CD8-positive, alpha-beta memory T cell (primary cell): ENCODE data around the gene DIPK1A. TPM values are rescaled to one million over a fixed set of nuclear protein-coding genes. Genes with fewer than 3 reads are reported as not detected.

Experiments
- CTCF ChIA-PET: fragments of 350-600 bp; sonication (Branson Sonifier 250); formaldehyde crosslinking; loops from one replicate; lab custom pipeline; 2021; ENCODE audit warnings: antibody characterized with exemption; lab: Charles Lee
- POLR2A ChIA-PET: fragments of 350-600 bp; sonication (Branson Sonifier 250); formaldehyde crosslinking; loops from one replicate; lab custom pipeline; 2021; ENCODE audit warnings: antibody characterized with exemption; lab: Charles Lee
- DNase-seq, 5 donors: peaks; one replicate each; pipeline versions ENCODE4 v3.0.0 to v3.0.0-alpha.2; 2020 to 2022; ENCODE audit warnings: mixed read lengths in 1 of 5
- H3K27ac ChIP-seq: one replicate; pipeline ENCODE4 v1.7.0; 2013; ENCODE audit warnings: low read depth, mild to moderate bottlenecking, low read length, moderate library complexity
- H3K27me3 ChIP-seq: 2 replicates; pipeline ENCODE4 v1.7.0; 2013; ENCODE audit warnings: low read length, mild to moderate bottlenecking; ENCODE audit not compliant: insufficient read depth, poor library complexity, severe bottlenecking
- H3K36me3 ChIP-seq: 2 replicates; pipeline ENCODE4 v1.7.0; 2013; ENCODE audit warnings: mild to moderate bottlenecking, low read length, moderate library complexity; ENCODE audit not compliant: insufficient read depth
- H3K4me1 ChIP-seq: 2 replicates; pipeline ENCODE4 v1.7.0; 2013; ENCODE audit warnings: mild to moderate bottlenecking, low read length, moderate library complexity; ENCODE audit not compliant: insufficient read depth
- H3K4me3 ChIP-seq: 2 replicates; pipeline ENCODE4 v1.7.0; 2013; ENCODE audit warnings: mild to moderate bottlenecking, low read length
- H3K9me3 ChIP-seq: 2 replicates; pipeline ENCODE4 v1.7.0; 2013; ENCODE audit warnings: mild to moderate bottlenecking, low read length
- H3K27ac Mint-ChIP-seq, 8 donors: one replicate each; pipeline ENCODE4 v1.8.0; 2020 to 2021; ENCODE audit warnings: mixed read lengths in 8 of 8, mild to moderate bottlenecking in 6 of 8, inconsistent platforms in 3 of 8, moderate library complexity in 3 of 8
- H3K27me3 Mint-ChIP-seq, 2 donors: one replicate each; pipeline ENCODE4 v1.8.0; 2020 to 2021; ENCODE audit warnings: mixed read lengths in 2 of 2, mild to moderate bottlenecking in 1 of 2, moderate library complexity in 1 of 2
- H3K36me3 Mint-ChIP-seq, 3 donors: one replicate each; pipeline ENCODE4 v1.8.0; 2020 to 2021; ENCODE audit warnings: mixed read lengths in 3 of 3, inconsistent platforms in 1 of 3, mild to moderate bottlenecking in 1 of 3
- H3K4me1 Mint-ChIP-seq, 3 donors: one replicate each; pipeline ENCODE4 v1.8.0; 2020 to 2021; ENCODE audit warnings: mixed read lengths in 3 of 3, inconsistent platforms in 1 of 3, mild to moderate bottlenecking in 1 of 3
- H3K4me3 Mint-ChIP-seq, 7 donors: one replicate each; pipeline ENCODE4 v1.8.0; 2020 to 2021; ENCODE audit warnings: mixed read lengths in 7 of 7, mild to moderate bottlenecking in 6 of 7, moderate library complexity in 4 of 7, inconsistent platforms in 2 of 7
- H3K9me3 Mint-ChIP-seq, 5 donors: one replicate each; pipeline ENCODE4 v1.8.0; 2020 to 2022; ENCODE audit warnings: mixed read lengths in 5 of 5, mild to moderate bottlenecking in 3 of 5, moderate library complexity in 2 of 5, inconsistent platforms in 1 of 5
- polyA plus RNA-seq: library from polyadenylated mRNA; unstranded; fragments of 300-500 nt; fragmentation: Illumina TruSeq; gene quantifications from one replicate; pipeline ENCODE4 v1.2.3, GENCODE V29; 2021
- total RNA-seq, 2 experiments: library from RNA; stranded (reverse); gene quantifications; one replicate each; pipeline ENCODE4 v1.2.3, GENCODE V29; 2021

Gene DIPK1A
- total and polyA plus RNA-seq, 3 experiments from 2014 or later: 10.9 to 15.7 (median 12.9) TPM

GRCh38 chr1:92795166-92795565 is 166.1 kb downstream of the DIPK1A start:
- Mint-ChIP-seq H3K4me3 (no peak overlapping the region), H3K27me3 (peaks cover 12 to 47% of the 10 kb centered on the region in 2 donors), H3K36me3 (no peaks in the 10 kb centered on the region), H3K4me1 (no peaks in the 10 kb centered on the region), H3K27ac (no peak overlapping the region), H3K9me3 (no peaks in the 10 kb centered on the region)
- ChIA-PET CTCF (no interaction called here), POLR2A (no interaction called here)
- Histone ChIP-seq H3K27ac (no peak overlapping the region), H3K27me3 (no peaks in the 10 kb centered on the region), H3K36me3 (no peaks in the 10 kb centered on the region), H3K9me3 (no peaks in the 10 kb centered on the region), H3K4me3 (no peak overlapping the region), H3K4me1 (no peaks in the 10 kb centered on the region)
- DNase-seq: no peak

GRCh38 chr1:92792340-92792782 is 168.9 kb downstream of the DIPK1A start:
- POLR2A ChIA-PET: no interaction called here
- H3K27me3 ChIP-seq: no peaks in the 10 kb centered on the region
- H3K4me3 ChIP-seq: no peak overlapping the region
- no peaks in the 10 kb centered on the region for H3K9me3 ChIP-seq
- H3K36me3 ChIP-seq: no peaks in the 10 kb centered on the region
- no peak for DNase-seq
- H3K27ac Mint-ChIP-seq: no peak overlapping the region
- H3K4me1 Mint-ChIP-seq: no peaks in the 10 kb centered on the region
- no peaks in the 10 kb centered on the region for H3K36me3 Mint-ChIP-seq
- H3K27ac ChIP-seq: peak overlapping the region; percentile 9
- no peak overlapping the region for H3K4me3 Mint-ChIP-seq
- H3K27me3 Mint-ChIP-seq: peaks cover 22 to 53% of the 10 kb centered on the region in 2 donors
- H3K4me1 ChIP-seq: no peaks in the 10 kb centered on the region
- no peaks in the 10 kb centered on the region for H3K9me3 Mint-ChIP-seq
- CTCF ChIA-PET: interaction anchor here (0.7 kb wide), 1 partner anchor 36 kb away, joined by 3 read pairs; no protein-coding TSS in a partner anchor

Other genes with a start within 250 kb of the DIPK1A start
- gene EVI5, start 176.4 kb downstream of the DIPK1A start, total RNA-seq: 10 to 100 TPM; 27.4 to 27.7 TPM
- 0.10 TPM for gene EVI5, start 176.4 kb downstream of the DIPK1A start, polyA plus RNA-seq
- 1,000 to 10,000 TPM; 1,428 to 1,468 TPM for gene RPL5, start 129.4 kb downstream of the DIPK1A start, total RNA-seq
- gene RPL5, start 129.4 kb downstream of the DIPK1A start, polyA plus RNA-seq: 2,256 TPM
- gene MTF2, start 117.8 kb upstream of the DIPK1A start, total RNA-seq: 10 to 100 TPM; 42.1 to 43.4 TPM
- gene MTF2, start 117.8 kb upstream of the DIPK1A start, polyA plus RNA-seq: 66.7 TPM
- gene TMED5, start 219.0 kb upstream of the DIPK1A start, total RNA-seq: 10 to 100 TPM; 37.9 to 38.9 TPM
- gene TMED5, start 219.0 kb upstream of the DIPK1A start, polyA plus RNA-seq: 28.9 TPM
- 10 to 100 TPM; 10.7 to 11.5 TPM for gene CCDC18, start 219.3 kb upstream of the DIPK1A start, total RNA-seq
- gene CCDC18, start 219.3 kb upstream of the DIPK1A start, polyA plus RNA-seq: 9.6 TPM